ENCODE measurements around the gene PXT1.
"Not testable (repeated sequence)": the region's sequence is repeated elsewhere in the genome, so short reads cannot be mapped to it uniquely, and the experiment has no call there.

The PXT1 gene

GRCh38 chr6:36443471-36444428, 1.1 kb upstream of the PXT1 start:
- no peak for DNase-seq

- no peak for DNase-seq
Observed at GRCh38 chr6:36442103-36442670, 467 bp downstream of the PXT1 start.

GRCh38 chr6:36441307-36441894, 1.3 kb downstream of the PXT1 start:
- peak; percentile 37 for DNase-seq

GRCh38 chr6:36436466-36436865, 6.2 kb downstream of the PXT1 start:
- DNase-seq = no peak

GRCh38 chr6:36432151-36432671, 10.4 kb downstream of the PXT1 start:
- DNase-seq = no peak

GRCh38 chr6:36431197-36431596, 11.5 kb downstream of the PXT1 start:
- DNase-seq = no peak

- no peak for DNase-seq
Observed at GRCh38 chr6:36430351-36430750, 12.3 kb downstream of the PXT1 start.

GRCh38 chr6:36428911-36429310, 13.7 kb downstream of the PXT1 start:
- no peak for DNase-seq

- no peak for DNase-seq
Observed at GRCh38 chr6:36426622-36427021, 16.0 kb downstream of the PXT1 start.

GRCh38 chr6:36423101-36423824, 19.4 kb downstream of the PXT1 start:
- peak; percentile 90 for DNase-seq

GRCh38 chr6:36422714-36423100, 19.9 kb downstream of the PXT1 start:
- no peak for DNase-seq

- no peak for DNase-seq
Observed at GRCh38 chr6:36419310-36419709, 23.3 kb downstream of the PXT1 start.

- DNase-seq = no peak
Observed at GRCh38 chr6:36418558-36418957, 24.1 kb downstream of the PXT1 start.

- DNase-seq = no peak
Observed at GRCh38 chr6:36414481-36414880, 28.2 kb downstream of the PXT1 start.

- DNase-seq = no peak
Observed at GRCh38 chr6:36413489-36414480, 28.9 kb downstream of the PXT1 start.

- DNase-seq = not testable (repeated sequence)
Observed at GRCh38 chr6:36409718-36410117, 32.9 kb downstream of the PXT1 start.

- no peak for DNase-seq
Observed at GRCh38 chr6:36404164-36404563, 38.5 kb downstream of the PXT1 start.

GRCh38 chr6:36402481-36402880, 40.2 kb downstream of the PXT1 start:
- no peak for DNase-seq

GRCh38 chr6:36399970-36400369, 42.7 kb downstream of the PXT1 start:
- DNase-seq = no peak

- DNase-seq = no peak
Observed at GRCh38 chr6:36392621-36393020, 50.0 kb downstream of the PXT1 start.

GRCh38 chr6:36389353-36389752, 53.3 kb downstream of the PXT1 start:
- DNase-seq = no peak

Data from NCI-H187 treated with DMSO at 0.1 percent for 48 hours (cell line).